ENCODE measurements around the gene MYCBP2.

- TF ChIP-seq CTCF (IDR thresholded peaks at IDR 0.05) = no peak
- TF ChIP-seq POLR2A (IDR thresholded peaks at IDR 0.05) = no peak
Observed at GRCh38 chr13:77028202-77028601, 298.7 kb downstream of the MYCBP2 start.
